ENCODE results near the gene CKM.

GRCh38 chr19:45265375-45265774, 57.3 kb downstream of the CKM start:
- TF ChIP-seq, protein P1, sequence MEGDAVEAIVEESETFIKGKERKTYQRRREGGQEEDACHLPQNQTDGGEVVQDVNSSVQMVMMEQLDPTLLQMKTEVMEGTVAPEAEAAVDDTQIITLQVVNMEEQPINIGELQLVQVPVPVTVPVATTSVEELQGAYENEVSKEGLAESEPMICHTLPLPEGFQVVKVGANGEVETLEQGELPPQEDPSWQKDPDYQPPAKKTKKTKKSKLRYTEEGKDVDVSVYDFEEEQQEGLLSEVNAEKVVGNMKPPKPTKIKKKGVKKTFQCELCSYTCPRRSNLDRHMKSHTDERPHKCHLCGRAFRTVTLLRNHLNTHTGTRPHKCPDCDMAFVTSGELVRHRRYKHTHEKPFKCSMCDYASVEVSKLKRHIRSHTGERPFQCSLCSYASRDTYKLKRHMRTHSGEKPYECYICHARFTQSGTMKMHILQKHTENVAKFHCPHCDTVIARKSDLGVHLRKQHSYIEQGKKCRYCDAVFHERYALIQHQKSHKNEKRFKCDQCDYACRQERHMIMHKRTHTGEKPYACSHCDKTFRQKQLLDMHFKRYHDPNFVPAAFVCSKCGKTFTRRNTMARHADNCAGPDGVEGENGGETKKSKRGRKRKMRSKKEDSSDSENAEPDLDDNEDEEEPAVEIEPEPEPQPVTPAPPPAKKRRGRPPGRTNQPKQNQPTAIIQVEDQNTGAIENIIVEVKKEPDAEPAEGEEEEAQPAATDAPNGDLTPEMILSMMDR (IDR thresholded peaks at IDR 0.05) = no peak
- no peak for TF ChIP-seq POLR2A (IDR thresholded peaks at IDR 0.05)

Data from vagina (tissue), 2 donors.